Endothelial cell of umbilical vein (primary cell): Measurements from ENCODE around the gene B4GALT7. TPM values are rescaled to one million over a fixed set of nuclear protein-coding genes. Genes with fewer than 3 reads are reported as not detected.

Experiments used
- BruUV-seq: library from RNA; stranded (reverse); fragments of 400-500 nt; replicated peaks from 2 replicates; lab custom pipeline; 2021; lab: Mats Ljungman, UMichigan
- CTCF ChIA-PET: fragments of 300-600, 350-600 bp; sonication (Branson Sonifier 250); formaldehyde crosslinking; loops from one replicate; lab custom pipeline; 2021; ENCODE audit warnings: antibody characterized with exemption, inconsistent platforms; lab: Charles Lee
- POLR2A ChIA-PET: fragments of 300-600, 350-600 bp; sonication (Branson Sonifier 250); formaldehyde crosslinking; loops from one replicate; lab custom pipeline; 2021; ENCODE audit warnings: antibody characterized with exemption, inconsistent platforms; lab: Charles Lee
- DNase-seq: peaks from one replicate; pipeline ENCODE4 v3.0.0-alpha.2; 2011; ENCODE audit warnings: low read depth, low spot score
- FAIRE-seq: peaks from 2 replicates; lab custom pipeline; 2011; peaks lifted over from hg19 to GRCh38; lab: Jason Lieb, UNC
- H2AFZ ChIP-seq: 2 replicates; pipeline ENCODE4 v1.6.0; 2012; ENCODE audit warnings: low read depth, low read length, control low read depth, inconsistent platforms
- H3K27ac ChIP-seq: 2 replicates; pipeline ENCODE4 v1.5.1; 2011; ENCODE audit warnings: low read depth, mild to moderate bottlenecking, control low read depth, low read length, moderate library complexity; ENCODE audit not compliant: insufficient read depth
- H3K27me3 ChIP-seq, 2 experiments: 2 replicates each; pipeline versions ENCODE4 v1.6.0 to v1.6.1; 2011; ENCODE audit warnings: low read length in 2 of 2, mixed read lengths in 1 of 2; ENCODE audit not compliant: control insufficient read depth in 2 of 2, insufficient read depth in 2 of 2
- H3K36me3 ChIP-seq, 2 experiments: 2 replicates in 1 of 2; 3 replicates in 1 of 2; pipeline ENCODE4 v1.5.1; 2011; ENCODE audit warnings: low read length in 2 of 2, mild to moderate bottlenecking in 1 of 2, moderate library complexity in 1 of 2; ENCODE audit not compliant: control insufficient read depth in 2 of 2, insufficient read depth in 2 of 2; ENCODE audit errors: extremely low read depth in 1 of 2
- H3K4me1 ChIP-seq: 3 replicates; pipeline ENCODE4 v1.5.1; 2011; ENCODE audit warnings: mild to moderate bottlenecking, low read length; ENCODE audit not compliant: control insufficient read depth, insufficient read depth; ENCODE audit errors: extremely low read depth
- H3K4me2 ChIP-seq: 2 replicates; pipeline ENCODE4 v1.6.1; 2011; ENCODE audit warnings: low read length, control low read depth, mixed read lengths; ENCODE audit not compliant: insufficient read depth
- H3K4me3 ChIP-seq, 3 experiments: fragments of 200-600 bp in 1 of 3; sonication (generic), shearing (Covaris generic) in 1 of 3; replicated peaks in 1 of 3; 2 replicates each; pipeline ENCODE4 v1.5.1; 2011 to 2016; ENCODE audit warnings: control low read depth in 3 of 3, low read length in 3 of 3, mild to moderate bottlenecking in 2 of 3, inconsistent platforms in 1 of 3, low read depth in 1 of 3, moderate library complexity in 1 of 3; ENCODE audit not compliant: insufficient read depth in 1 of 3
- H3K79me2 ChIP-seq: 2 replicates; pipeline ENCODE4 v1.6.0; 2012; ENCODE audit warnings: low read length, inconsistent platforms; ENCODE audit not compliant: control insufficient read depth, insufficient read depth
- H3K9ac ChIP-seq: replicated peaks from 2 replicates; pipeline ENCODE3; 2011; ENCODE audit warnings: low read length, control low read depth; ENCODE audit not compliant: insufficient read depth; ENCODE audit errors: extremely low read depth
- H3K9me1 ChIP-seq: replicated peaks from 3 replicates; pipeline ENCODE4 v1.6.0; 2011; ENCODE audit warnings: mild to moderate bottlenecking, low read length; ENCODE audit not compliant: control insufficient read depth, insufficient read depth; ENCODE audit errors: extremely low read depth
- H3K9me3 ChIP-seq: replicated peaks from 2 replicates; pipeline ENCODE4 v1.5.1; 2012; ENCODE audit warnings: low read length, inconsistent platforms; ENCODE audit not compliant: control insufficient read depth, insufficient read depth
- H4K20me1 ChIP-seq: replicated peaks from 2 replicates; pipeline ENCODE3; 2011; ENCODE audit warnings: mild to moderate bottlenecking, low read length; ENCODE audit not compliant: control insufficient read depth, insufficient read depth; ENCODE audit errors: extremely low read depth
- CTCF ChIP-seq, 2 donors: IDR thresholded peaks; 1 replicate in 1 of 2; 2 replicates in 1 of 2; pipeline ENCODE4 v1.5.1; 2011; ENCODE audit warnings: low read length in 2 of 2, mild to moderate bottlenecking in 2 of 2, moderate library complexity in 2 of 2, control low read depth in 1 of 2, inconsistent platforms in 1 of 2, low read depth in 1 of 2; ENCODE audit not compliant: insufficient read depth in 1 of 2; ENCODE audit errors: extremely low read depth in 1 of 2
- EZH2 ChIP-seq: IDR thresholded peaks from 2 replicates; pipeline ENCODE4 v1.6.1; 2012; ENCODE audit warnings: borderline replicate concordance, low read depth, mild to moderate bottlenecking, moderate library complexity, low read length, inconsistent platforms; ENCODE audit not compliant: severe bottlenecking
- FOS ChIP-seq: IDR thresholded peaks from 2 replicates; pipeline ENCODE4 v1.6.1; 2011; ENCODE audit warnings: mild to moderate bottlenecking, low read length, moderate library complexity, borderline replicate concordance; ENCODE audit not compliant: insufficient read depth
- GATA2 ChIP-seq: IDR thresholded peaks from 2 replicates; pipeline ENCODE4 v1.7.0; 2011; ENCODE audit warnings: low read depth, mild to moderate bottlenecking, moderate library complexity, mixed read lengths, low read length; ENCODE audit not compliant: insufficient read length, insufficient read depth
- JUN ChIP-seq: IDR thresholded peaks from 2 replicates; pipeline ENCODE4 v1.6.1; 2011; ENCODE audit warnings: borderline replicate concordance, low read depth; ENCODE audit not compliant: insufficient read length, insufficient read depth
- MAX ChIP-seq: IDR thresholded peaks from 2 replicates; pipeline ENCODE4 v1.6.1; 2011; ENCODE audit not compliant: insufficient read depth, insufficient read length
- MYC ChIP-seq: IDR thresholded peaks from one replicate; pipeline ENCODE4 v1.6.1; 2011; ENCODE audit warnings: mild to moderate bottlenecking, low read depth, low read length
- POLR2A ChIP-seq: IDR thresholded peaks from 2 replicates; pipeline ENCODE4 v1.6.1; 2012; ENCODE audit warnings: low read depth, mild to moderate bottlenecking, control low read depth, low read length
- POLR2AphosphoS5 ChIP-seq: IDR thresholded peaks from 2 replicates; pipeline ENCODE4 v1.6.1; 2012; ENCODE audit warnings: low read depth, mild to moderate bottlenecking, control low read depth, low read length, moderate library complexity; ENCODE audit not compliant: insufficient read depth
- dilution Hi-C: fragments of 300-500 bp; cut with MboI; formaldehyde crosslinking; loops from one replicate; pipeline ENCODE4 v1.15.0; 2019; ENCODE audit warnings: low sequenced_read_pairs; ENCODE audit not compliant: extremely low pct_ligation_motif_present
- intact Hi-C: fragments of 100-400 bp; cut with micrococcal nuclease; formaldehyde crosslinking; loops from one replicate; pipeline ENCODE4 v1.10.0; 2022
- polyA plus RNA-seq, 4 experiments: library from polyadenylated mRNA; depleted of rRNA in 3 of 4; stranded (reverse) in 3 of 4; unstranded in 1 of 4; fragments of >200 nt; gene quantifications; 2 replicates each; pipeline versions ENCODE4 v1.2.1 to v1.2.3, GENCODE V29; 2011 to 2012; ENCODE audit warnings: missing spikeins in 1 of 4
- total RNA-seq: library from RNA; stranded (reverse); gene quantifications from 2 replicates; pipeline ENCODE4 v1.2.3, GENCODE V29; 2021

B4GALT7 gene
- total and polyA plus RNA-seq, 2 donors (not counting 3 experiments of a cell fraction or from before 2014, with no cell fraction given) = 35.1 to 78.9 TPM

GRCh38 chr5:177555665-177556064, 44.3 kb upstream of the B4GALT7 start:
- H3K36me3 ChIP-seq = peaks cover 0 to 3% of the 10 kb centered on the region in 2 experiments
- dilution Hi-C loops (no loop called here), intact Hi-C loops (no loop called here)
- POLR2A ChIA-PET = no interaction called here
- H3K9me1 ChIP-seq = no peaks in the 10 kb centered on the region
- H3K79me2 ChIP-seq = peaks cover 29% of the 10 kb centered on the region
- BruUV-seq = no TSS peak
- no peaks in the 10 kb centered on the region for H3K9me3 ChIP-seq
- DNase-seq (no peak), FAIRE-seq (no peak)
- H3K4me2 ChIP-seq = no peak overlapping the region
- TF ChIP-seq FOS (no peak), JUN (no peak), POLR2A (no peak), CTCF (IDR thresholded peaks at IDR 0.05; ENCODE audit: extremely low read depth in 1 of 2, insufficient read depth in 1 of 2, low read depth in 1 of 2, low read length in 2 of 2) (no peak)
- H4K20me1 ChIP-seq = no peaks in the 10 kb centered on the region
- CTCF ChIA-PET = no interaction called here
- H3K9ac ChIP-seq = no peak overlapping the region
- H3K4me3 ChIP-seq = no peak overlapping the region
- H3K27ac ChIP-seq = no peak overlapping the region
- H2AFZ ChIP-seq = no peak overlapping the region
- H3K27me3 ChIP-seq = peaks cover 0 to 5% of the 10 kb centered on the region in 2 experiments
- H3K4me1 ChIP-seq = peaks cover 8% of the 10 kb centered on the region

GRCh38 chr5:177557041-177557647, 42.8 kb upstream of the B4GALT7 start:
- dilution Hi-C loops = no loop called here
- no peaks in the 10 kb centered on the region for H3K9me1 ChIP-seq
- H3K4me1 ChIP-seq = peaks cover 8% of the 10 kb centered on the region
- DNase-seq = no peak
- FAIRE-seq = no peak
- no peaks in the 10 kb centered on the region for H3K9me3 ChIP-seq
- BruUV-seq = no TSS peak
- peaks cover 0 to 5% of the 10 kb centered on the region in 2 experiments for H3K27me3 ChIP-seq
- ChIA-PET CTCF (no interaction called here), POLR2A (interaction anchor here (0.8 kb wide), 1 partner anchor 59 kb away, joined by 3 read pairs; the partner anchor contains the start of gene PDLIM7)
- H3K9ac ChIP-seq = no peak overlapping the region
- H3K27ac ChIP-seq = no peak overlapping the region
- no peak overlapping the region for H2AFZ ChIP-seq
- H3K4me2 ChIP-seq = no peak overlapping the region
- H3K4me3 ChIP-seq = no peak overlapping the region
- no peaks in the 10 kb centered on the region for H4K20me1 ChIP-seq
- peaks cover 18% of the 10 kb centered on the region for H3K79me2 ChIP-seq
- peaks cover 0 to 3% of the 10 kb centered on the region in 2 experiments for H3K36me3 ChIP-seq
- TF ChIP-seq JUN (no peak), CTCF (IDR thresholded peaks at IDR 0.05; ENCODE audit: extremely low read depth in 1 of 2, insufficient read depth in 1 of 2, low read depth in 1 of 2, low read length in 2 of 2) (no peak), MAX (no peak), GATA2 (no peak), MYC (no peak), EZH2 (no peak), POLR2AphosphoS5 (no peak), FOS (no peak), POLR2A (no peak)
- intact Hi-C loops = no loop called here
